MCF 10A (cell line): Measurements from ENCODE around the gene PTPRM. TPM values are rescaled to one million over a fixed set of nuclear protein-coding genes. Genes with fewer than 3 reads are reported as not detected.

Experiments
- BruUV-seq: library from RNA; stranded (reverse); fragments of 400-500 nt; replicated peaks from 2 replicates; lab custom pipeline; 2021; lab: Mats Ljungman, UMichigan
- CTCF ChIA-PET: fragments of 300-600 bp; sonication (Branson Sonifier 250); formaldehyde crosslinking; extraction: SDS; loops from one replicate; lab custom pipeline; 2021; ENCODE audit warnings: antibody characterized with exemption, inconsistent platforms; lab: Yijun Ruan, JAX
- POLR2A ChIA-PET: fragments of 300-600, 350-650 bp; sonication (Branson Sonifier 250); formaldehyde crosslinking; extraction: SDS; loops from one replicate; lab custom pipeline; 2020; ENCODE audit warnings: antibody characterized with exemption, inconsistent platforms; lab: Yijun Ruan, JAX
- DNase-seq: peaks from one replicate; pipeline ENCODE4 v3.0.0-alpha.2; 2018; ENCODE audit not compliant: unreplicated experiment
- H3K27ac Mint-ChIP-seq: one replicate; pipeline ENCODE4 v1.8.0; 2022; ENCODE audit warnings: mild to moderate bottlenecking, low read depth, mixed read lengths; ENCODE audit not compliant: unreplicated experiment
- H3K27me3 Mint-ChIP-seq: one replicate; pipeline ENCODE4 v1.8.0; 2022; ENCODE audit warnings: mixed read lengths; ENCODE audit not compliant: insufficient read depth, unreplicated experiment
- H3K36me3 Mint-ChIP-seq: one replicate; pipeline ENCODE4 v1.8.0; 2022; ENCODE audit warnings: mild to moderate bottlenecking, moderate library complexity, mixed read lengths; ENCODE audit not compliant: insufficient read depth, unreplicated experiment
- H3K4me1 Mint-ChIP-seq: one replicate; pipeline ENCODE4 v1.8.0; 2022; ENCODE audit warnings: mixed read lengths; ENCODE audit not compliant: insufficient read depth, unreplicated experiment
- H3K4me3 Mint-ChIP-seq: one replicate; pipeline ENCODE4 v1.8.0; 2022; ENCODE audit warnings: mild to moderate bottlenecking, moderate library complexity, mixed read lengths; ENCODE audit not compliant: unreplicated experiment
- H3K9me3 Mint-ChIP-seq: one replicate; pipeline ENCODE4 v1.8.0; 2022; ENCODE audit warnings: mixed read lengths; ENCODE audit not compliant: unreplicated experiment
- CTCF ChIP-seq: fragments of 200-600 bp; IDR thresholded peaks from one replicate; pipeline ENCODE4 v1.8.0; 2022; ENCODE audit warnings: antibody characterized with exemption, mild to moderate bottlenecking; ENCODE audit not compliant: unreplicated experiment
- intact Hi-C: fragments of 100-400 bp; cut with micrococcal nuclease; formaldehyde crosslinking; loops from 2 replicates; pipeline ENCODE4 v1.14.1; 2022
- total RNA-seq: library from RNA; stranded (reverse); gene quantifications from 2 replicates; pipeline ENCODE4 v1.2.3, GENCODE V29; 2022

Gene PTPRM
- total RNA-seq, 1 experiment from 2014 or later = 82.8 TPM

- DNase-seq = no peak
- Mint-ChIP-seq H3K4me3 (no peak overlapping the region), H3K9me3 (peaks cover 7% of the 10 kb centered on the region), H3K27me3 (no peaks in the 10 kb centered on the region), H3K36me3 (peaks cover 11% of the 10 kb centered on the region), H3K4me1 (no peaks in the 10 kb centered on the region), H3K27ac (no peak overlapping the region)
- no TSS peak for BruUV-seq
- POLR2A ChIA-PET = no interaction called here
- intact Hi-C loops = no loop called here
- CTCF ChIA-PET = interaction anchor here (0.5 to 0.6 kb wide), 3 partner anchors 9 to 228 kb away, joined by 3 read pairs; no protein-coding TSS in a partner anchor
- TF ChIP-seq CTCF = no peak
These were observed 530.3 kb downstream of the PTPRM start for GRCh38 chr18:8097399-8097798.

- TF ChIP-seq CTCF = no peak
- intact Hi-C loops = no loop called here
- DNase-seq = no peak
- Mint-ChIP-seq H3K27me3 (no peaks in the 10 kb centered on the region), H3K4me3 (no peak overlapping the region), H3K4me1 (no peaks in the 10 kb centered on the region), H3K27ac (no peak overlapping the region), H3K9me3 (peaks cover 7% of the 10 kb centered on the region), H3K36me3 (peaks cover 11% of the 10 kb centered on the region)
- ChIA-PET POLR2A (no interaction called here), CTCF (interaction anchor here (0.5 to 0.6 kb wide), 2 partner anchors 10 to 45 kb away, joined by 3 read pairs; no protein-coding TSS in a partner anchor)
- no TSS peak for BruUV-seq
These were observed 530.8 kb downstream of the PTPRM start for GRCh38 chr18:8097927-8098326.

DNA sequence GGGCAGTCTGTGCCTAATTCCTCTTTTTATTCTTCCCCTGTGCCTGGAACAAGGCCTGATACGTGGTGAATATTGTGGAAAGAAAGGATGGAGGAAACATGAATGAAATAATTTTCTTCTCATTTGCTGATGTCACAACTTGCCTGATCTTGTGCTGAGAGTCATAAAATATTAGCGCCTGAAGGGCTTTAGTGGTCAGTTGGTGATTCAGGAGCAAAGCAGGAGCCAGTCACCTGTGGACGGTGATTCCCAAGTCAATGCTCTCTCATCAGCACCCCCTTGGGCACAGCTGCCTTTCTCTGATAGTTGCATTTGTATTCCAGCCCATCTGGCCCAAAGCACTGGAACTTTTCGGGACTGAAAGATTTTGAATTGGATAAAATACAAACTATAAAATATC lies 539.5 kb downstream of the PTPRM start:
- Mint-ChIP-seq H3K27me3 (no peaks in the 10 kb centered on the region), H3K36me3 (peaks cover 16% of the 10 kb centered on the region), H3K27ac (no peak overlapping the region), H3K9me3 (no peaks in the 10 kb centered on the region), H3K4me3 (no peak overlapping the region), H3K4me1 (peaks cover 8% of the 10 kb centered on the region)
- ChIA-PET CTCF (interaction anchor here (0.7 kb wide), 1 partner anchor 322 kb away, joined by 3 read pairs; no protein-coding TSS in a partner anchor), POLR2A (no interaction called here)
- peak; percentile 40 for DNase-seq
- no peak for TF ChIP-seq CTCF
- intact Hi-C loops = no loop called here
- BruUV-seq = no TSS peak

DNA sequence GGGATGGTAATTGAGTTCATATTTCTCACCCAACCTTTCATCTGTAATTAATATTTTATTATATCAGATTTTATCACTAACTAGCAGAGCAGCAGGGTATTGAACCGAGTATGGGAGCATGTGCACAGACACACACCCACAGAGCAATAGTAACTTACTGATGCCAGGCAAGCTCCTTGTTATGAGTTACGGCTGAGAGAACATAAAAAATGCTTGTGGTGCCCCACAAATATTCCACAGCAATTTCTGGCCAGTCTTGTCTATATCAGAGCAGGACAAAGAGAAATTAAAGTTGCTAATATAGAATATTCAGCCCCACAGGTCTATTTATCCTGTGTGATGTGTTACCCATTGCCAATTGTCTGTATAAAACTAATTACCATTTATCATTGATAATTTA lies 540.3 kb downstream of the PTPRM start:
- no peaks in the 10 kb centered on the region for H3K9me3 Mint-ChIP-seq
- intact Hi-C loops = no loop called here
- CTCF ChIA-PET = interaction anchor here (0.6 to 0.7 kb wide), 2 partner anchors 74 to 322 kb away, joined by 3 read pairs; no protein-coding TSS in a partner anchor
- no peak for DNase-seq
- no peaks in the 10 kb centered on the region for H3K27me3 Mint-ChIP-seq
- H3K4me1 Mint-ChIP-seq = peaks cover 8% of the 10 kb centered on the region
- H3K4me3 Mint-ChIP-seq = no peak overlapping the region
- no TSS peak for BruUV-seq
- no peak for TF ChIP-seq CTCF
- POLR2A ChIA-PET = no interaction called here
- no peak overlapping the region for H3K27ac Mint-ChIP-seq
- H3K36me3 Mint-ChIP-seq = peaks cover 16% of the 10 kb centered on the region
